ENCODE measurements around the gene KIAA1328.

Gene KIAA1328

DNA sequence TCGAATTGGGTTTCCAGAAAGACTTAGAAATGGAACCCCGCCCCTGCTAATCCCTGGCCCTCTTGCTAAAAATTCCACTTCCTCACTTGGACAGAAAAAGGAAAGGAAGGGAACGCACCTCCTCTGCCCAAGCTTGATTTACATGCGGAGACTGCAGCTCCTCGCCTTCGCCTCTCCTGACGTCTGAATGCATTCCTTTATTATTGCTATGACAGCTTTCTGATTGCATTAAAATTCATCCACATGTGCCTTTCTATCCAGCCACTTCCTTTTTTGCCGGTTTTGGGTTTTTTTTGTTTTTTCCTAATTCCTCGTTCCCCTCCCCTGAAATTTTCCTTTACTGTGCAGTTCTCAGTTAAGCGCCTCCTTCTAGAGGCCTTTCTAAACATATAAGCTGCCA lies 448.9 kb downstream of the KIAA1328 start:
- no peak for DNase-seq (ENCODE audit: low spot score)

All from iPS-NIHi11 (cell line).